Loucy (cell line): ENCODE results near the gene SUCNR1.
A peak's percentile ranks its signal among the peaks of the same experiment; 100 is the strongest.

Experiments
- H2AFZ ChIP-seq: fragments of 200-600 bp; sonication (generic); 2 replicates; pipeline ENCODE4 v1.6.0; 2016; ENCODE audit warnings: antibody characterized with exemption, mild to moderate bottlenecking, low read length, moderate library complexity
- H3F3A ChIP-seq: fragments of 200-600 bp; 2 replicates; pipeline ENCODE4 v1.6.0; 2016; ENCODE audit warnings: antibody characterized with exemption, low read depth, mild to moderate bottlenecking
- H3K27me3 ChIP-seq: fragments of 200-600 bp; sonication (generic); 2 replicates; pipeline ENCODE4 v1.6.1; 2014; ENCODE audit warnings: low read length, mild to moderate bottlenecking; ENCODE audit not compliant: insufficient read depth, poor library complexity, severe bottlenecking
- H3K36me3 ChIP-seq: fragments of 200-600 bp; sonication (generic); 2 replicates; pipeline ENCODE4 v1.6.1; 2016; ENCODE audit warnings: low read length; ENCODE audit not compliant: insufficient read depth
- H3K4me1 ChIP-seq: fragments of 200-600 bp; sonication (generic); 2 replicates; pipeline ENCODE4 v1.5.1; 2014; ENCODE audit warnings: low read length, mild to moderate bottlenecking; ENCODE audit not compliant: insufficient read depth, poor library complexity, severe bottlenecking
- H3K4me2 ChIP-seq: fragments of 200-600 bp; sonication (generic); 2 replicates; pipeline ENCODE4 v1.6.0; 2014; ENCODE audit warnings: antibody characterized with exemption, low read length, low read depth, mild to moderate bottlenecking; ENCODE audit not compliant: poor library complexity, severe bottlenecking
- H3K4me3 ChIP-seq: fragments of 200-600 bp; sonication (generic); 2 replicates; pipeline ENCODE4 v1.5.1; 2014; ENCODE audit warnings: low read length, mild to moderate bottlenecking, mixed read lengths; ENCODE audit not compliant: poor library complexity, severe bottlenecking
- H3K79me2 ChIP-seq: fragments of 200-600 bp; sonication (generic); 2 replicates; pipeline ENCODE4 v1.6.1; 2014; ENCODE audit warnings: low read length; ENCODE audit not compliant: insufficient read depth
- H3K9ac ChIP-seq: fragments of 200-600 bp; sonication (generic); 2 replicates; pipeline ENCODE4 v1.6.0; 2014; ENCODE audit warnings: mild to moderate bottlenecking, low read depth, low read length, moderate library complexity; ENCODE audit not compliant: poor library complexity, severe bottlenecking
- H3K9me2 ChIP-seq: fragments of 200-600 bp; sonication (generic); replicated peaks from 2 replicates; pipeline ENCODE4 v1.6.1; 2016; ENCODE audit warnings: low read depth, low read length, mixed read lengths
- H3K9me3 ChIP-seq: fragments of 200-600 bp; sonication (generic); 2 replicates; pipeline ENCODE4 v1.6.1; 2014; ENCODE audit warnings: mild to moderate bottlenecking, antibody characterized with exemption, low read length, low read depth; ENCODE audit not compliant: insufficient read depth
- H4K20me1 ChIP-seq: fragments of 200-600 bp; sonication (generic); 2 replicates; pipeline ENCODE4 v1.6.0; 2014; ENCODE audit warnings: antibody characterized with exemption, low read length, mild to moderate bottlenecking; ENCODE audit not compliant: insufficient read depth, poor library complexity, severe bottlenecking
- EZH2phosphoT487 ChIP-seq: fragments of 200-600 bp; IDR thresholded peaks from 2 replicates; pipeline ENCODE4 v1.6.1; 2018; ENCODE audit warnings: antibody characterized with exemption, mild to moderate bottlenecking, moderate library complexity, borderline replicate concordance
- TF ChIP-seq, protein P1 (sequence below): fragments of 200-600 bp; sonication (generic); conservative IDR thresholded peaks from 2 replicates; pipeline ENCODE4 v1.5.1; 2014; ENCODE audit warnings: mild to moderate bottlenecking, antibody characterized with exemption, low read length

The SUCNR1 gene, protein sequence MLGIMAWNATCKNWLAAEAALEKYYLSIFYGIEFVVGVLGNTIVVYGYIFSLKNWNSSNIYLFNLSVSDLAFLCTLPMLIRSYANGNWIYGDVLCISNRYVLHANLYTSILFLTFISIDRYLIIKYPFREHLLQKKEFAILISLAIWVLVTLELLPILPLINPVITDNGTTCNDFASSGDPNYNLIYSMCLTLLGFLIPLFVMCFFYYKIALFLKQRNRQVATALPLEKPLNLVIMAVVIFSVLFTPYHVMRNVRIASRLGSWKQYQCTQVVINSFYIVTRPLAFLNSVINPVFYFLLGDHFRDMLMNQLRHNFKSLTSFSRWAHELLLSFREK

DNA sequence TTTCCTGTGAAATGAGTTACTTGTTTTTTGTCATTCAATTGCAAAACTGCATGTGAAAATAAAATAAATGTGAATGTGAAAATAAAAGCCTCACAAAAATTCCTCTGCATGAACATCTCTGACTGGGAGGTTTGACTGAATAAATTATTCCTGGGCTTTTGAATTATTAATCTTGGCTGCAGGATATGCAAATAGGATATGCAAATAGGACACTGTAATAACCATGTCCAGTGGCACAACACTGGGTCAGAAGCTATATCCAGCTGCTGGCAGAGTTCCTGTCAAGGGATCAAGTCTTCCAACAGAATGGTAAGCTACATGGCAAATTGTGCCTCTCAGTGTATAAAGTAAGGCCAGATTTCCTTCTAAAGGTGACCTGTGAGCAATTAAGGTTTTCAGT is at the start of gene SUCNR1:
Gene SUCNR1, plus strand, starts transcription at position 246 of the 400 bp plus-strand sequence. CDS start 6,250 bp downstream, outside the sequence.
- H3K36me3 ChIP-seq = no peaks in the 10 kb centered on the region
- TF ChIP-seq, protein P1, sequence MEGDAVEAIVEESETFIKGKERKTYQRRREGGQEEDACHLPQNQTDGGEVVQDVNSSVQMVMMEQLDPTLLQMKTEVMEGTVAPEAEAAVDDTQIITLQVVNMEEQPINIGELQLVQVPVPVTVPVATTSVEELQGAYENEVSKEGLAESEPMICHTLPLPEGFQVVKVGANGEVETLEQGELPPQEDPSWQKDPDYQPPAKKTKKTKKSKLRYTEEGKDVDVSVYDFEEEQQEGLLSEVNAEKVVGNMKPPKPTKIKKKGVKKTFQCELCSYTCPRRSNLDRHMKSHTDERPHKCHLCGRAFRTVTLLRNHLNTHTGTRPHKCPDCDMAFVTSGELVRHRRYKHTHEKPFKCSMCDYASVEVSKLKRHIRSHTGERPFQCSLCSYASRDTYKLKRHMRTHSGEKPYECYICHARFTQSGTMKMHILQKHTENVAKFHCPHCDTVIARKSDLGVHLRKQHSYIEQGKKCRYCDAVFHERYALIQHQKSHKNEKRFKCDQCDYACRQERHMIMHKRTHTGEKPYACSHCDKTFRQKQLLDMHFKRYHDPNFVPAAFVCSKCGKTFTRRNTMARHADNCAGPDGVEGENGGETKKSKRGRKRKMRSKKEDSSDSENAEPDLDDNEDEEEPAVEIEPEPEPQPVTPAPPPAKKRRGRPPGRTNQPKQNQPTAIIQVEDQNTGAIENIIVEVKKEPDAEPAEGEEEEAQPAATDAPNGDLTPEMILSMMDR = no peak
- TF ChIP-seq EZH2phosphoT487 = no peak
- peaks cover 5% of the 10 kb centered on the region; the same call in 1 of the 2 replicates for H3F3A ChIP-seq
- no peak within 1 kb of the TSS for H3K4me3 ChIP-seq
- H3K79me2 ChIP-seq = no peaks in the 10 kb centered on the region
- H3K27me3 ChIP-seq = no peaks in the 10 kb centered on the region
- H3K9me2 ChIP-seq = no peaks in the 10 kb centered on the region
- H3K9ac ChIP-seq = peak within 1 kb of the TSS; percentile 0
- H3K4me1 ChIP-seq = peaks cover 56% of the 10 kb centered on the region
- H2AFZ ChIP-seq = peak within 1 kb of the TSS; percentile 38; the same call in 1 of the 2 replicates
- no peaks in the 10 kb centered on the region for H3K9me3 ChIP-seq
- H4K20me1 ChIP-seq = no peaks in the 10 kb centered on the region
- no peak within 1 kb of the TSS for H3K4me2 ChIP-seq

DNA sequence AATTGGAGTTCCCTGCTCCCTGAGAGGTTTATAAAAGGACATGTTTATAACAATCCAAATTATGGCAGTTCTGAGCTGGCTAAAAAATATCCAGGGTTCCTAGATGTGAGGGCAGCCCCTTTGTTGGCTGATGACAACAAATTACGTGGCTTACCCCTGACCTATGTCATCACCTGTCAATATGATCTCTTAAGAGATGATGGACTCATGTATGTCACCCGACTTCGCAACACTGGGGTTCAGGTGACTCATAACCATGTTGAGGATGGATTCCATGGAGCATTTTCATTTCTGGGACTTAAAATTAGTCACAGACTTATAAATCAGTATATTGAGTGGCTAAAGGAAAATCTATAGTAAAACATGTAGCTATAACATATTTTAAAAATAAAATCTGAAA is 45.6 kb upstream of the SUCNR1 start:
- Histone ChIP-seq H3K4me3 (no peak overlapping the region), H3K79me2 (no peaks in the 10 kb centered on the region), H2AFZ (no peak overlapping the region), H3K9ac (no peak overlapping the region), H3K4me1 (no peaks in the 10 kb centered on the region), H3F3A (no peaks in the 10 kb centered on the region), H3K9me2 (no peaks in the 10 kb centered on the region), H4K20me1 (no peaks in the 10 kb centered on the region), H3K9me3 (no peaks in the 10 kb centered on the region), H3K27me3 (no peaks in the 10 kb centered on the region), H3K4me2 (no peak overlapping the region), H3K36me3 (no peaks in the 10 kb centered on the region)
- TF ChIP-seq, protein P1 = no peak
- no peak for TF ChIP-seq EZH2phosphoT487

DNA sequence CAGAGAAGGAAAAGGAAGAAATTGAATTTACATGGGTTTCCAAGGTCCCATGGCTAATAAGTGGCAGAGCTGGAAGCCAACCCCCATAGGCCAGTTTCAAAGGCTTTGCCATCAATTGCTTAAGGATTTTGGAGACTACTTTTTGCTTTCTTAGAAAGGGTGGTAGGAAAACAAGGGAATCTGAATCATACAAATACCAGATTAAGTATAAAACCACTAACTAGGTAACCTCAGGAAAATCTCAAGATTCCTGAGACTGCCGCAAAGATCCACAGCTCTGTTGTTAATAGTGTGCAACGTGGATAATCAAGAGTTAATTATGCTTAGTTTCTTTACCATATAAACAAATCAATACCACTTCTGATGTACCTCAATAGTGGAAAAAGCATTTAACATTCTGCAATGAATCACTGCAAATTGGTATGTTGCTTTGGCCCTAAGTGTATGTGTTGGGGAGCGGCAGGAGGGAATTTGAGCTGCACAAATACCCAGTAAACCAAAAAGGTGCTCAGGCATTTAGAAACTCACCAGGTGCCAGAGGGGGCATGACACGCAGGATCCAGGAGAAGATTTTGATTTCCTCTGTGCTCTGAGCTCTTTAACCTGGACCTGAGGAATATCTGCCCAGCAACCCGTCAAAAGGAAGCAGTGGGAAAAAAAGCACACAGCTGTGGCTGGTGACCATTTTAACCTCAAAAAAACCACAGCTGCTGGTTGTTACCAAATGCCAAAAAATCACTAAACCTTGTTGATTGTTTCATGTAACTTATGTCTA is 37.5 kb upstream of the SUCNR1 start:
- TF ChIP-seq EZH2phosphoT487 = no peak
- TF ChIP-seq, protein P1 = no peak
- Histone ChIP-seq H3K79me2 (no peaks in the 10 kb centered on the region), H2AFZ (no peak overlapping the region), H3K36me3 (no peaks in the 10 kb centered on the region), H3K4me1 (peaks cover 12% of the 10 kb centered on the region), H3K9me2 (no peaks in the 10 kb centered on the region), H3K4me2 (peak overlapping the region; percentile 23), H3K27me3 (no peaks in the 10 kb centered on the region), H3K9ac (no peak overlapping the region), H3F3A (no peaks in the 10 kb centered on the region), H3K4me3 (no peak overlapping the region), H4K20me1 (no peaks in the 10 kb centered on the region), H3K9me3 (0 out of 2 replicates have a peak, but pooled peaks cover 2% of the 10 kb centered on the region)
